GM21526 (cell line): Measurements from ENCODE around the gene GINS1.

Experiments used
- ATAC-seq: cut with Tn5 transposase; IDR thresholded peaks from one replicate; pipeline ENCODE4 v1.9.1; 2021; ENCODE audit warnings: moderate library complexity; ENCODE audit not compliant: unreplicated experiment, low FRiP score

GINS1 gene

DNA sequence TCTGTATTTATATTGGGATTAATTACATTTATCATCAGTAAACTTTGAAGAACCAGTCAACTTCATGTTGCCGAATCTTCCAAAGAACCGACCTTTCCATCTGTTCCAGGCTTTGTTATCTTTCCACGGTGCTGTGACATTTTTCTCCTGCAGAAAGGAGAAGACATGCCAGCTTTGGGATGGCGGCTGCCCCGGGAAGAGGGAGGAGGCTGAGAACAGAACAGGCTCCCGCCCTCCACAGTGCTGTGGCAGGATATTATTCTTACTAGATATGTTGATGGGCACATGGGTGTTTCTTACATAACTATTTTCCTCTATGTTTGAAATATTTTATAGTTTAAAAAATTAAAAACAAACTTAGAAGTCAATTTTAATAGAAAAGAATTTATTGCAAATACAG, 44.9 kb downstream of the GINS1 start:
- no peak for ATAC-seq

DNA sequence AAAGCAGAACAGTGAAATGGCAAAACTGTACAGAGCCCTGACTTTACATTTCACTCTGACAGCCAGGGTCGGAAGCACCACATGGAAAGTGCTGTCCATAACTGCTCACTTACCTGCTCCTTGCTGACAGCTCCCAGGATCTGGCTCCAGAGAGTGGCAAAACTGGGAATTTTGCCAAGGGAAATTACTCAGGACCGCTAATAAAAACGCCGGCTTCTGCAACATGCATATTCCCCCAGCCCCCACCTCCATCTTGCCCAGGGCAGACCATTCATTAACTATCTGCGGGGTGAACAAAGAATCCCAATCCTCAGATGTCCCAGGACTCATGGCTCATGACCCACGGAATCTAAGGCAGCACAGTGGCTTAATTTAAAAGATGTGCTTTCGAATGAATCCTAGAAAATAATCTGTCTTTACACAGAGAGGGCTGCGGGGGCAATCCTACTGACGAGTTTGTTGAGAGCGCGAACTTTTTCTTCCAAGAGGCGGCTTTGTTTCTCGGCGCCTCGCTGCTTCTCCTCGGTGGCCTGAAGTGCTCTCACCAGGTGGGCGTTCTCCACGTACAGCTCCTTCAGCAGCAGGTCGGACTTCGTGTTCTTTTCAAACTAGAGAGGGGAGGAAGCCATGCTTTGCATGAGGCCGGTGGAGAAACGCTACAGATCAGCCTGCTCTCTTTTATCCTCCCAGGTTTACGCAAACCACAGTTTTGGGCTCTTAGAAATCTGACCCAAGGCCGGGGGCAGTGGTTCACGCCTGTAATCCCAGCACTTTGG, 45.8 kb downstream of the GINS1 start:
- no peak for ATAC-seq

DNA sequence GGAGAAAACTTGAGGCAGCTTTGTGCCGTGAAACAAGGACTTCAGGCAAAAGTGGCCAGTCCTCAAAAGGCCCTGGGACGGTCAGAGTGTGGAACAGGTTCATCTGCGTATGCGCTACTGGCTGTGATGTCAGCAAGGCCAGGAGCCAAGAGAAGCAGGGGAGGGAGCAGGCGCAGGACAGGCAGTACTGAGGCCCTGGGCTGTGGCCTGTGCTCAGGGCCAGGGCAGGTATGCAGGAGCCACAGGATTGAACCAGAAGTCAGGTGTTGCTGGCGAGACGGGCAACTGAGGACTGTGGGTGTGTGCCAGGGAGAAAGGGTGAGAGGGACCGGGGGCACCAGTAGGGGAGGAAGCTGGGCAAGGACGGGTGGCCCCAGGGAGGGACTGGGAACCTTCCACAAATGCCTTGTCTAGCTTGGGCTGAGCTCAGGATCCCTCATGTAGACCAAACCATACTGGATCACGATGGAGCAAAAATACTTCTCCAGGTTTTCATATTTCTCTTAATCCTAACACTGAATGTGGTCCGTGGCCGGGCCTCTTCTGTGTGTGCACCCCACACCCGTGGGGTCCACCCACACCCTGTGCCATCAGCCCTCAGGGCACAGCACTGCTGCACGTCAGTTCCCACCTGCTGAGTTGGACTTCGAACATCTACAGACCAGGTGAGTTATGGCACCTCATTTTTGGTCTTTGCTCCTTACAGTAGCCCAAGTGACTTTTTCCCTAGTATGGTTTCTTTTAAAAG, 46.9 kb downstream of the GINS1 start:
- no peak for ATAC-seq

DNA sequence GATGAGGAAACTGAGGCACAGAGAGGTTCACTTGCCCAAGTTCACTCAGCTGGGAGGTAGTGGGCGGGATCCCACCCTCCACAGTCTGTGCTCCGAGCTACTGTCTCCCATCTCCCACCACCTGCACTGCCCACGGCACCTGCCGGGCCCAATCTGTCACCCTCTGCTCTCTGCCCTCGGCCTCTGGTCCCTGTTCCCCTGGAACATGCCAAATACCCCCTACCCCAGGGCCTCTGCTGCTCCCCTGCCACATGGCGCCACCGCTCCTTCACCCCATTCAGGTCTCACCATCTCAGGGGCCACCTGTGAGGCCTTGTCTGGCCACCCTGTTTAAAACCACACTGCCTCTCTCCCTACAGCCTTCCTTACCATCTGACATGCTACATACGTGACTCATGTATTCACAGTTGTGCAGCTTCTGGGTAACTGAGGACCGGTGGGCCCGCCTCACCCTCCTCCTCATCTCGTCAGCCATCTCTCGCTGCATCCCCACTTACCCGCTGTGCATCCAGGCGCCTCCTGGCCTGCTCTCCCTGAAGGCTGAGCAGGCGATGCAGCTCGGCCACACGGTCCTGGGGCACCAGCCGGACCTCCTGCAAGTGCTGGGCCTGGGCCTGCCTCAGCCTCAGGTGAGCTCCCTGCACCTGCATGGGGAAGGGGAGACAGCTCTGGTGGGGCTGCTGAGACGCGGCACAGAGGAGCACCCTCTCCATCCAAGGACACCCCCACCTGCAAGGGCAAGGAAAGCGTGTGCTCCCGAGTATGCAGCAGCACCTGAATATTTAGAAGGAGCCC, 50.6 kb downstream of the GINS1 start:
- ATAC-seq, result no peak

DNA sequence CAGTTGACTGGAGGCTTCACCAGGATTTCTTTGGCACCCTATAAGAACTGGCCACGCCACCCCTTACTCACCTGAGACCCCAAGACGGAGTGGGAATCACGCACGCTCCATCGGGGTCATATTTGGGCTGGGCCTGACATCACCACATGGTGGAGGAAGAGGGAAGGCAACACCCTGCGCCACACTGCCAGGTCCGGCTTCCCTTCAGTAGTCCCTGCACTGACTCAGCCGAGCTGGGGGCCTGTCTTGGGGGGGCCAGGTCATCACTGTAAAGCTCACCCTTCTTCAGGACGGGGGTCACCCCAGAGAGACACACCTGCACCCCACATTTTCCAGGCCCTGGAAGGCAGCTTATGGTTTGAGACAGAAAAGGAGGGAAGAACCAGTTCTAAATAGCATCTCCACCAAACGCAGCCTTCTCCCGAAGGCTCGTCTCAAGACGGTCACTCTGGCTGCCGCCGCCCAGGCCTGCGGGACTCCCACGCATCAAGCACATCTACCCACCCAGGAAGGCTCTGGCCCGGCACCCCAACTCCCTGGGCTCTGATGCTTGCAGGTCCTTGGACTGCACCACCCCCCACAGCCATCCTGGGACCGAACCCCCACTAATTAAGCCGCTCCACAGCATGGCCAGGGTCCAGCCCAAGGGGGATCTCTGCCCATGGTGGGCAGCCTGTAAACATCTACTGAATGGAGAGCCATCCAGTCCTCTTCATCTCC, 51.8 kb downstream of the GINS1 start:
- ATAC-seq, result no peak

DNA sequence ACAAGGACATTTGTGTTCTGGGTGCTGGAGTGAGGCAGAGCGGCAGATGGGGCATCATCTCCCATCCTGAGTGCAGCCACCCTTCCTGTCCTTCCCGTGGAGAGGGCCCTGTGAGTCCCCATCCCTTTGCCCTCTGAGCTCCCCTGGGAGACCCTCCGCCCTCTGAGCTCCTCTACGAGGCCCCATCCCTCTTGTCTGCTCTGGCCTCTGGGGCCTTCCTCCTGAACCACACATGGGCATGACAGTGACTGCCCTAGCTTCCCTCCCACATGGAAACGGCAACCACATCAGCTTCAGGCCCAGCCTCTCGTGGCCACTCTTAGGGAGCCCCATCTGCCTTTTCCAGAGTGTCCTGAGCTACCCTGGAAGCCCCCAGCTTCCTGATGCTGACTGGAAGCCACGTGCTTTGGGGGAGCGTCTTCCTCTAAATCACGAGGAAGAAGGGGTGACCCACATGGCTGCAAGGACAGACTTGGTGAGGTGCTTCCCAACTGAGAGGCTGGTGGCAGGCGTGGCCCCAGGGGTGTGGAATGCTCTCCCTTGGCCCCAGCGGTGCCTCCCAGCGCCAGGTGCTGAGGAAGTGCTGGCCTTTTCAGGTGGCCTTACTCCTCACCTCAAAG, 52.6 kb downstream of the GINS1 start:
- ATAC-seq, result no peak

DNA sequence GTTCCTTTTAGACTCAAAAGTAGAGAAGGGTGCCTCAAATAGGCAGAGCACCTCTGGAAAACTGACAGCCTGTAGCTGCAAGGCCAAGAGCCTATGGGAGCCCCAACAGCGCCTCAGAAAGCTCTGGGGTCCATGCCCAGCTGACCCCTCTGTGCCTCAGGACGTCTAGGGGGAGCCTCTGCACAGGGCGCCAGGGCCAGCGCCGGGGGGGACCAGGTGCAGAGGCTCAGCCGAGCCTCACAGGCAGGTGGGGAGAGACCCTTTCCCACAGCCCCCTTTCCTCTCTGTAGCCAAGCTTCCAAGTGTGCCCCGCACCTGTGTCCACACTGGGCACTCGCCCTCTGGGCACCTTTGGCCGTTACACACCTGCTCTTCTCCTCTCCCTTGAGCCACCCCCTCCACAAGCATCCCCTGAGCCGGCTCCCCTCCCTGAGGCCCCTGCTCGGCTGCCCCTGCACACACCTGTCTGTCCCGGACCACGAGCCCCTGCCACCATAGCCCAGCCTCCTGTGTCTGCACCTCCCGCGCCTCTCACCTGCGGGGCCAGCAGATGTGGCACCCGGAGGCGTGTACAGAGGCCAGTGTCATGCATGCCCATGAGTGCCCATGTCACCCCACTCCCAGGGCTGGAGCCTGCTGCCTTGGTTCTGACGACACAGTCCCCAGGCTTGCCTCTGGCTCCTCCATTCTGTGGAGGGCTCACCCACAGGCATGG, 53.2 kb downstream of the GINS1 start:
- ATAC-seq, result no peak

DNA sequence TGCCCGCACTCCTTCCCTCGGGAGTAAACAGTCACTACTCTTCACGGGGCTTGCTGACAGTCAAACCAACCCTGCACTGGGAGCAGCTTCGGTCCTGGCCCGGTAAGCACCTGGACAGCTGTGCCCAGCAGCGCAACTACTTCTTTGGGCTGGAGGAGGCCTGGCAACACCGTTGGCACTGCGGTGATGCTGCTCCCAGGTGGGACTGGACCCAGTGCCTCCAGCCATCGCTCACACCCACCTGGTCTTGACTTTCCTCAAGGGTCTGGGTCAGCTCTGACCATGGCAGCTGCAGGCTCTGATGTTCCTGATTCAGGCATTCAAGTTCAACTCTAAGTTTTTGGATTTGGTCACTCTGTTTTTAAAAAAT, 53.8 kb downstream of the GINS1 start:
- no peak for ATAC-seq

DNA sequence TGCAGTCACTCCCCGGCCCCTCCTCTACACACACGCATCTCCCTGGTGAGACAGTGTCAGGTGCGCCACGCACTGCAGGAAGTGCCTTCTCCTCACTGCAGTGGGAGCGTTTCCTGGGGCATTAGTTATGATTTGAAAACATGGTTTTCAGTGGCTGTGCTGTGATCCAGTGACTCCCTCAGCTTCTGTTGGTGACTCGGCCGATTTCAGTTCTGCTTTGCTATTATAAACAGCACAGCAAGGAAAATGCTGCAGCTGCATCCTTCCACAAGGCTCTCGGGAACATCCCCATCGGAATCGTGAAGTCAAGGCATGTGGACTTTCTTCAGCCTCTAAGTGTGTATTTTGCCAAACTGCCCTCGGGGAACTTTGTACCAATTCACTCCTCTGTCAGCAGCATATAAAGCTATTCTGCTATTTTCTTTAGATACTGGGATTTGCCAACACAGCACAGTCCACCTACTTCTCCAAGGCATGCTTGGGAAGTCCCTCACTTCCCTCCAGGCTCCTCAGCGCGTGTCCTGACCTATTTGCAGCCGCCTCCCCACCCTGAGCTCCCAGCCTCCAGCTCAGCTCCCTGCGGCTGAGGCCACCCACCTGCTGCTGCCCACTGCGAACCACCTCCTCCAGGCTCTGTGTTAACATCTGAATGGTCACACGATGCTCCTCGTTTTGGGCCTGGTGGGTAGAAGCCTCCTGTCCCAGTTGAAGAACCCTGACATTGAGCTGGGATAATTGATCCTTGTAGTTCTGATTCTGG, 54.5 kb downstream of the GINS1 start:
- ATAC-seq, result no peak

DNA sequence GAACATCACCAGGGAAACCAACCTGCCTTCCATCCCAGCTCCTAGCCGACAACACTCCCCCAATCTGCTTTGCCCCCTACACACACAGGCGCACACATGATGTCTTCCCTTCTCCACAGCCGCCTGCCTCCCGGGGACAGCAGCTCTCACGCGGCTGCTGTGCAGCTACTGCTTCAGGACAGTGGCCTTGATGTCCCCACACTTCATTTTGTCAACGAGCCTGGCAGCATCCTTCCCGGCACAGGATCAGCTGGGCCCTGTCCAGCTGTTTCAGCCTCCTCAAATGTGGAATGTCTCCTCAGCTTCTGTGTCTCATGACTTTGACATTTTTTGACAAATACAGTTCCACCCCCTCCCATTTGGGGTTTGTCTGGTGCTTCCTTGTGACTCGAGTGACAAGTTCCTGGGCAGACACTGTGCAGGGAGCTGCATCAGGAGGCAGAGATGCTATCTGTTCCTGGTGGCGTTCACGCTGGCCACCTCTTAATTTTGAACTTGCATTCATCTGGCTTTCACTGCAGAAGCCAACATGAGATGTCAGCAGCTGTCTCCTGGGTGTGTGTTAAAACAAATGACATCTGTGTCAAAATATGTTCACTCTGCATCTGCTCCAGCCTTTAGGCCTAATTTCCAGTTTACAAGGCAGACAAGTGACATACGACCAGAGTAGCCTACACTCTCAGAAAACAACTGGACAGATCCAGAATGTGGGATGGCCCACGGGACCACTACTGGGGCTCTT, 57.2 kb downstream of the GINS1 start:
- ATAC-seq, result no peak

DNA sequence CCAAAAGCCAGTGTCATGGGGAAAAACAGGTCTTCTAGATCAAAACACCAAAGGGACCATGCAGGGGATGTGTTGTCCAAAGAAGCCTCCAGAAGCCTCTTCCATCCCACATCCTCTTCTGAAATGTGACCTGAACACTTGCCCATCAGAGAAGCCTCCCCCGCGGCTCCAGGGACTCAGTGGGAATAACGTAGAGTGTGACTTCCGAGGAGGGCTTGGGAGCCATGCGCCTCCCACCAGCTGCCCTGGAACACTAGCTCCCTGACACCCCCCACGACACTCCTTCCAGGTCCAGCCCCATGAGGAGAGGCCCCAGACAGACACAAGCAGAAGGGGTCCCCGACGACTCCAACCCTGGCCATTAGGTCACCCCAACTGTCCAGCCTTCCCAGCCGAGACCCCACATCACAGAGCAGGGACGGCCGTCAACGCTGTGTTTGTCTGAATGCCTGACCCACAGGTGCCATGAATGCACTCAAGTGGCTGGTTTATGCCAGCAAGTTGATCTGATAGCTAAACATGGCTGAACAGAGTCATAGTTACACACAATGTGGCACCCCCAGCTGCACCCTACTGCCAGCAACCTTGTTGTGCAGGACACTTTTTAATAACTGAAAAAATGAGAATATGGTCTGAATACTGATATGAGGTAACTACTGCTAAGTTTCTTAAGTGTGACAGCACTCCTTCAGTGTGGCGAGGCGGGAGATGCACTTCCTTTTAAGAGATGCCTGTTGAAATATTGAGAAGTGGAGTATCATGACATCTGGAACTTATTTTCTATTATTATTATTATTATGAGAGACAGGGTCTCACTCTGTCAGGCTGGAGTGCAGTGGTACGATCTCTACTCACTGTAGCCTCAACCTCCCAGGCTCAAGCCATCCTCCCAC, 58.0 kb downstream of the GINS1 start:
- no peak for ATAC-seq

DNA sequence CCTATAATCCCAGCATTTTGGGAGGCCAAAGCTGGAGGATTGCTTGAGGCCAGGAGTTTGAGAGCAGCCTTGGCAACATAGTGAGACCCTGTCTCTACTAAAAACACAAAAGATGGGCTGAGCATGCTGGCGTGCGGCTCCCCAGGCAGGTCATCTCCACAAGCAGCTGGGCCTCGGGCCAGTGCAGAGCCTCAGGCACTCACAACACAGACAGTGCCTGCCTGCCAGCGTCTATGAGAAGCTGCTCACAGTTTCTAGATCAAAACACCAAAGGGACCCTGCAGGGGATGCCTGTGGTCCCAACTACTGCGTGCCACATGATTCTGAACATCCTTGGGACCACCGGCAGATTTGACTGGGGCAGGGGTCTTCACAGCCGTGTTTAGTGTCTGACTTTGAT, 59.4 kb downstream of the GINS1 start:
- ATAC-seq, result no peak

DNA sequence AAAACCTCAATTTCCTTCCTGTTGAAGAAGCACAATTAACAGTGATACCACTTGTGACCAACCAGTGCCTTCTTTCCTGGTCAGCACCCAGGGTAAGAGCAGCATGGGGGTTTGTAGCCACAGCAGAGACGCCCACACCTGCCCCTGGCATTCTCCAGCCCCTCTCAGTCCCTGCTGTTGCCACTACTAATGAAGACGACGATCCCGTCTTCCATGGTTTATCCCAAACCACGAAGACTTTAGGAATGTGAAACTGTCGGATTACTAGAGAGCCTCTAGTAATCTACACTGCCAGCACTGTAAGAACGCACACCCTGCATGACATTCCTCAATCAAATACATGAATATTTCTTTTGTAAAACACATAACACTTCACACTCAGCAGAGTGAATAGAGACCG, 60.0 kb downstream of the GINS1 start:
- ATAC-seq, result no peak

DNA sequence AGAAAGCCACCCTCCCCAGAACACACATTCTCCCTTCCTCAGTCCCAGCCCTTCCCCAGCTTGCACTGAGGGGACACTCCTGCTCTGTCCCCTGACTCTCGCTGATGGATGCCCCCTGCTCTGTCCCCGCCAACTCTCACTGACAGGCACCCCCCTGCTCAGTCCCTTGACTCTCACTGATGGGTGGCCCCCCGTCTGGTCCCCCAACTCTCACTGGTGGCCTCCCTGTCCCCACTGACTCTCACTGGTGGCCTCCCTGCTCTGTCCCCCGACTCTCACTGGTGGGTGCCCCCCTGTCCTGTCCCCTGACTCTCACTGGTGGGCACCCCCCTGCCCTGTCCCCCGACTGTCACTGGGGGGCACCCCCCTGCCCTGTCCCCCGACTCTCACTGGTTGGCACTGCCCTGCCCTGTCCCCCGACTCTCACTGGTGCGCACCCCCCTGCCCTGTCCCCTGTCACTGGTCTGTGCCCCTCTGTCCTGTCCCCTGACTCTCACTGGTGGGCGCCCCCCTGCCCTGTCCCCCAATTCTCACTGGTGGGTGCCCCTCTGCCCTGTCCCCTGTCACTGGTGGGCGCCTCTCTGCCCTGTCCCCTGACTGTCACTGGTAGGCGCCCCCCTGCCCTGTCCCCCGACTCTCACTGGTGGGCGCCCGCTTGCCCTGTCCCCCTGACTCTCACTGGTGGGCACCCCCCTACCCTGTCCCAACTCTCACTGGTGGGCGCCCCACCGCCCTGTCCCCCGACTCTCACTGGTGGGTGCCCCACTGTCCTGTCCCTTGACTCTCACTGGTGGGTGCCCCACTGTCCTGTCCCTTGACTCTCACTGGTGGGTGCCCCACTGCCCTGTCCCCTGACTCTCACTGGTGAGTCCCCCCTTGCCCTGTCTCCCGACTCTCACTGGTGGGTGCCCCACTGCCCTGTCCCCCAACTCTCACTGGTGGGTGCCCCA, 60.9 kb downstream of the GINS1 start:
- ATAC-seq, result no peak

DNA sequence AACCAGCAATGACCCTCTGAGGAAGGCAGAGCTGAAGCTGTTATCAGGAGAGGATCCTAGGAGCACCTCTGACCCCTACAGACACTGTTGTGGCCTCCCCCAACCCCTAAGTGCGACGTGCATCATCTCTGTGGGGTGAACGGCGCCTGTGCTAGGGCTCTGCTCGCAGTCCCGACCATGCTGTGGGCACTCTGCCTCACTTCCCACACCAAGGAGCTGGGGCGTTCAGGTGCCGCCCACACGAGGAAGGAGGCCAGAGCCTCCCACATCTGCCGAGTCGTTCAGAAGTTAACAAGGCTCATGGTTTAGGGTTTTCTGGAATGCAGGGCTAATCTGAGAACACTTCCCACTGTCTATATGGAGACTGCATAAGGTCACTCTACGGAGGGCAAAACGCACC, 62.1 kb downstream of the GINS1 start:
- ATAC-seq, result no peak

DNA sequence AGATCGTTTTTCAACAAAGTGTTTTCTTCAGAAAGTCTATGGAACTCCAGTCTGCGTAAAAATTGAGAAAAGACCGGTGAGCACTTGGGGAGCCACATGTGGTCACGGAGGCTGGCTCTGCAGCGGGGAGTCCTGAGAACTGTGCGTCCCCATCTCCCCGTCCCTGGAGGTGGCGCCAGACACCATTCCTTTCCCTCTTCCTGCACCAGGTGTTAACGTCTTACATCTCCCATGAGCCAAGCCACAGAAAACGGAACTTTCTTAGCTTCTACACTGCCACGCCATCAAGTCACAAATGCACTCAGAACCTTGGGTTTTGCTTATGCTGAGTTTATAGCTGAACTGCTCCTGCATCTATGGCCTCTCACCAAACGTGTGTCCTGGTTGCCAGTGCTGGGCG, 62.6 kb downstream of the GINS1 start:
- ATAC-seq, result no peak
